Measurements from ENCODE around the gene MINDY3. TPM values are rescaled to one million over a fixed set of nuclear protein-coding genes. Genes with fewer than 3 reads are reported as not detected.

The MINDY3 gene
- polyA plus RNA-seq, 1 donor (not counting 4 experiments of a cell fraction or from before 2014, with no cell fraction given): 22.1 TPM

DNA sequence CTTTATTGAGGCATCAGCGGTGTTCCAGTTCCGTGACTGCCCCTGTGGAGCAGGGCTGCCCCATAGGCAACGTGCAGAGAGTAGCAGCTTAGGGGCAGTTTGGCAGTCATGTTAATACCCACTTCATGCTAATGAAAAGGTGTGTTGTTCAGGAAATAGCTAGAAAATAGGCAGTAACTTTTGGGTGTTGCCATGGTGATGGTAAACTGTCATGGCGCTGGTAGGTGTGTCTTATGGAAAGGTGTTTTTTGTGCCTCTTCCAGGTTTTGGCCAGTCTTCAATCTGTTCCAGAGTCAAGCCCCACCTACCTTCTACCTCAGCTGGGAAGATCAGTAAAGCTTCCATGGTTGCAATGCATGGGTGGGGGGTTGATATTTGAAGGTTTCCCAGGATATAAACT, 36.3 kb upstream of the MINDY3 start:
- Histone ChIP-seq H3K9me1 (ENCODE audit: control insufficient read depth, extremely low read depth, insufficient read depth, low read length) (no peaks in the 10 kb centered on the region), H3K4me3 (ENCODE audit: control insufficient read depth in 2 of 3, extremely low read depth in 1 of 3, insufficient read depth in 2 of 3, low read depth in 1 of 3, low read length in 3 of 3) (no peak overlapping the region), H3K36me3 (ENCODE audit: control insufficient read depth in 2 of 2, extremely low read depth in 1 of 2, insufficient read depth in 2 of 2, low read length in 2 of 2) (no peaks in the 10 kb centered on the region), H3K79me2 (ENCODE audit: control insufficient read depth, insufficient read depth, low read length) (no peaks in the 10 kb centered on the region), H3K9ac (ENCODE audit: control insufficient read depth, extremely low read depth, insufficient read depth, low read length) (no peak overlapping the region), H3K9me3 (ENCODE audit: control insufficient read depth, low read depth, low read length) (no peaks in the 10 kb centered on the region), H4K20me1 (ENCODE audit: control insufficient read depth, extremely low read depth, insufficient read depth, low read length) (no peaks in the 10 kb centered on the region), H2AFZ (ENCODE audit: control insufficient read depth, low read length) (no peak overlapping the region), H3K4me2 (ENCODE audit: control insufficient read depth, extremely low read depth, insufficient read depth, low read depth, low read length) (no peak overlapping the region), H3K4me1 (ENCODE audit: control insufficient read depth, extremely low read depth, insufficient read depth, low read length) (no peaks in the 10 kb centered on the region), H3K27ac (ENCODE audit: control insufficient read depth, insufficient read depth, low read length) (no peak overlapping the region), H3K27me3 (ENCODE audit: control insufficient read depth, extremely low read depth, insufficient read depth, low read length) (no peaks in the 10 kb centered on the region)
- no peak for TF ChIP-seq EZH2 (IDR thresholded peaks at IDR 0.05; ENCODE audit: low read length)
- TF ChIP-seq, protein P1, sequence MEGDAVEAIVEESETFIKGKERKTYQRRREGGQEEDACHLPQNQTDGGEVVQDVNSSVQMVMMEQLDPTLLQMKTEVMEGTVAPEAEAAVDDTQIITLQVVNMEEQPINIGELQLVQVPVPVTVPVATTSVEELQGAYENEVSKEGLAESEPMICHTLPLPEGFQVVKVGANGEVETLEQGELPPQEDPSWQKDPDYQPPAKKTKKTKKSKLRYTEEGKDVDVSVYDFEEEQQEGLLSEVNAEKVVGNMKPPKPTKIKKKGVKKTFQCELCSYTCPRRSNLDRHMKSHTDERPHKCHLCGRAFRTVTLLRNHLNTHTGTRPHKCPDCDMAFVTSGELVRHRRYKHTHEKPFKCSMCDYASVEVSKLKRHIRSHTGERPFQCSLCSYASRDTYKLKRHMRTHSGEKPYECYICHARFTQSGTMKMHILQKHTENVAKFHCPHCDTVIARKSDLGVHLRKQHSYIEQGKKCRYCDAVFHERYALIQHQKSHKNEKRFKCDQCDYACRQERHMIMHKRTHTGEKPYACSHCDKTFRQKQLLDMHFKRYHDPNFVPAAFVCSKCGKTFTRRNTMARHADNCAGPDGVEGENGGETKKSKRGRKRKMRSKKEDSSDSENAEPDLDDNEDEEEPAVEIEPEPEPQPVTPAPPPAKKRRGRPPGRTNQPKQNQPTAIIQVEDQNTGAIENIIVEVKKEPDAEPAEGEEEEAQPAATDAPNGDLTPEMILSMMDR (optimal IDR thresholded peaks at IDR 0.05 in 1 of 3, IDR thresholded peaks at IDR 0.05 in 1 of 3, conservative IDR thresholded peaks at IDR 0.05 in 1 of 3; ENCODE audit: extremely low read depth in 1 of 3, insufficient read depth in 2 of 3, low read length in 3 of 3): no peak
- FAIRE-seq (no peak), DNase-seq (ENCODE audit: low read depth, low spot score) (no peak)
- dilution Hi-C loops (cut with MboI; ENCODE audit: extremely low pct_ligation_motif_present, low sequenced_read_pairs): loop anchor here (25.0 kb wide), 1 partner anchor 916 kb away; the partner anchor contains the start of gene RSU1

DNA sequence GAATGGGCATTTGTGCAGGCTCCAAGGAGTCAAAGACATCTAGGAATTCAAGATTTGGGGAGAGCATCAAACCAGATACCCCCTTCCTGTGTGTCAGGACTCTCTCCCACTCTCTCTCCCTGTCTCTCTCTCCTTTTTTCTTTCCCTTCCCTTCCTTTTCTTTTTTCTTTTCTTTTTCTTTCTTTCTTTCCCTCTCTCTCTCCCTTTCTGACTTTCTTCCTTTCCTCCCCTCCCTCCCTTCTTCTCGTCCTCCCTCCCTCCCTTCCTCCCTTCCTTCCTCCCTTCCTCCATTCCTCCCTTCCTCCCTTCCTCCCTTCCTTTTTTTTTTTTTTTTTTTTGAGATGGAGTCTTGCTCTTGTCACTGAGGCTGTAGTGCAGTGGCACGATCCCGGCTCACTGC, 24.1 kb upstream of the MINDY3 start:
- Histone ChIP-seq H3K9ac (ENCODE audit: control insufficient read depth, extremely low read depth, insufficient read depth, low read length) (no peak overlapping the region), H3K9me1 (ENCODE audit: control insufficient read depth, extremely low read depth, insufficient read depth, low read length) (no peaks in the 10 kb centered on the region), H3K9me3 (ENCODE audit: control insufficient read depth, low read depth, low read length) (no peaks in the 10 kb centered on the region), H3K36me3 (ENCODE audit: control insufficient read depth in 2 of 2, extremely low read depth in 1 of 2, insufficient read depth in 2 of 2, low read length in 2 of 2) (no peaks in the 10 kb centered on the region), H2AFZ (ENCODE audit: control insufficient read depth, low read length) (no peak overlapping the region), H4K20me1 (ENCODE audit: control insufficient read depth, extremely low read depth, insufficient read depth, low read length) (no peaks in the 10 kb centered on the region), H3K79me2 (ENCODE audit: control insufficient read depth, insufficient read depth, low read length) (no peaks in the 10 kb centered on the region), H3K4me1 (ENCODE audit: control insufficient read depth, extremely low read depth, insufficient read depth, low read length) (no peaks in the 10 kb centered on the region), H3K4me2 (ENCODE audit: control insufficient read depth, extremely low read depth, insufficient read depth, low read depth, low read length) (no peak overlapping the region), H3K27ac (ENCODE audit: control insufficient read depth, insufficient read depth, low read length) (no peak overlapping the region), H3K27me3 (ENCODE audit: control insufficient read depth, extremely low read depth, insufficient read depth, low read length) (no peaks in the 10 kb centered on the region), H3K4me3 (ENCODE audit: control insufficient read depth in 2 of 3, extremely low read depth in 1 of 3, insufficient read depth in 2 of 3, low read depth in 1 of 3, low read length in 3 of 3) (no peak overlapping the region)
- no peak for TF ChIP-seq EZH2 (IDR thresholded peaks at IDR 0.05; ENCODE audit: low read length)
- TF ChIP-seq, protein P1 (optimal IDR thresholded peaks at IDR 0.05 in 1 of 3, IDR thresholded peaks at IDR 0.05 in 1 of 3, conservative IDR thresholded peaks at IDR 0.05 in 1 of 3; ENCODE audit: extremely low read depth in 1 of 3, insufficient read depth in 2 of 3, low read length in 3 of 3): no peak
- no peak for DNase-seq (ENCODE audit: low read depth, low spot score)
- dilution Hi-C loops (cut with MboI; ENCODE audit: extremely low pct_ligation_motif_present, low sequenced_read_pairs): loop anchor here (25.0 kb wide), 1 partner anchor 928 kb away; the partner anchor contains the start of gene RSU1
- FAIRE-seq: no peak

Measured in keratinocyte (primary cell).